NT2/D1 (cell line): ENCODE measurements around the gene CCDC80.

ENCODE experiments used
- YY1 ChIP-seq: IDR thresholded peaks from 2 replicates; pipeline ENCODE4 v1.6.1; 2011; ENCODE audit not compliant: insufficient read length, insufficient read depth
- ZNF274 ChIP-seq: IDR thresholded peaks from 2 replicates; pipeline ENCODE4 v1.6.1; 2011; ENCODE audit warnings: mild to moderate bottlenecking, low read depth, low read length

- TF ChIP-seq YY1 (no peak), ZNF274 (no peak)
Measured at GRCh38 chr3:112687616-112688015, 46.7 kb upstream of the CCDC80 start.
